ENCODE data around the gene KRCC1.

KRCC1 gene

GRCh38 chr2:88059979-88060906 is 4.7 kb upstream of the KRCC1 start:
- Histone ChIP-seq H3K9me3 (ENCODE audit: low read depth, low read length) (no peaks in the 10 kb centered on the region), H3K9ac (ENCODE audit: insufficient read length) (no peak overlapping the region), H3K27ac (no peak overlapping the region), H3K36me3 (ENCODE audit: insufficient read depth, low read length) (no peaks in the 10 kb centered on the region), H3K4me3 (no peak overlapping the region)
- no peak for DNase-seq (ENCODE audit: low read depth, low spot score)
- TF ChIP-seq EZH2 (IDR thresholded peaks at IDR 0.05) (no peak), POLR2AphosphoS5 (IDR thresholded peaks at IDR 0.05; ENCODE audit: borderline replicate concordance, low read depth, low read length) (no peak), FOXP2 (optimal IDR thresholded peaks at IDR 0.05; ENCODE audit: control extremely low read depth, extremely low read length, insufficient read depth) (no peak)

GRCh38 chr2:88058191-88058590 is 2.6 kb upstream of the KRCC1 start:
- TF ChIP-seq EZH2 (IDR thresholded peaks at IDR 0.05): no peak
- no peak for TF ChIP-seq FOXP2 (optimal IDR thresholded peaks at IDR 0.05; ENCODE audit: control extremely low read depth, extremely low read length, insufficient read depth)
- no peak for TF ChIP-seq POLR2AphosphoS5 (IDR thresholded peaks at IDR 0.05; ENCODE audit: borderline replicate concordance, low read depth, low read length)
- DNase-seq (ENCODE audit: low read depth, low spot score): no peak
- Histone ChIP-seq H3K9me3 (ENCODE audit: low read depth, low read length) (no peaks in the 10 kb centered on the region), H3K4me3 (no peak overlapping the region), H3K9ac (ENCODE audit: insufficient read length) (no peak overlapping the region), H3K27ac (no peak overlapping the region), H3K36me3 (ENCODE audit: insufficient read depth, low read length) (no peaks in the 10 kb centered on the region)

DNA sequence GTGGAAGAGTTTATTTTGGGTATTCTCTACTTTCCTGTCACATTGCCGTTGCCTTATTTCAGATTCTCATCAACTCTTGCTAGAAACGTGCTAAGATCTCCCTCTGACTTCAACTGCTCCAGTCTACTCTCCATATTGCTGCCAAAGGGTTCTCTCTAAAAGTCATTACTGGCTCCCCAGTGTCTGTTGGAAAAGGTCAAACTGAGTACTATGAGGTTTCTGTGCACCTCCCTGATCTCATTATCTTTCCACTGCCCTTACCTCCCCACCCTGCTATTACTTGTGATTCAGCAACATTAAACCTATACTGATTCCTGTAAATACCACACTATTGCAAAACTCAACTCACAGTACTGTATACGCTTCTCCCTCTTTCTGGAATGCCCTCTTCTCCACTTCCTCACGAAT is 1.9 kb upstream of the KRCC1 start:
- H3K4me3 ChIP-seq: no peak overlapping the region
- H3K9ac ChIP-seq (ENCODE audit: insufficient read length): no peak overlapping the region
- no peak overlapping the region for H3K27ac ChIP-seq
- H3K9me3 ChIP-seq (ENCODE audit: low read depth, low read length): no peaks in the 10 kb centered on the region
- no peaks in the 10 kb centered on the region for H3K36me3 ChIP-seq (ENCODE audit: insufficient read depth, low read length)
- no peak for TF ChIP-seq POLR2AphosphoS5 (IDR thresholded peaks at IDR 0.05; ENCODE audit: borderline replicate concordance, low read depth, low read length)
- TF ChIP-seq FOXP2 (optimal IDR thresholded peaks at IDR 0.05; ENCODE audit: control extremely low read depth, extremely low read length, insufficient read depth): no peak
- no peak for TF ChIP-seq EZH2 (IDR thresholded peaks at IDR 0.05)
- DNase-seq (ENCODE audit: low read depth, low spot score): no peak

DNA sequence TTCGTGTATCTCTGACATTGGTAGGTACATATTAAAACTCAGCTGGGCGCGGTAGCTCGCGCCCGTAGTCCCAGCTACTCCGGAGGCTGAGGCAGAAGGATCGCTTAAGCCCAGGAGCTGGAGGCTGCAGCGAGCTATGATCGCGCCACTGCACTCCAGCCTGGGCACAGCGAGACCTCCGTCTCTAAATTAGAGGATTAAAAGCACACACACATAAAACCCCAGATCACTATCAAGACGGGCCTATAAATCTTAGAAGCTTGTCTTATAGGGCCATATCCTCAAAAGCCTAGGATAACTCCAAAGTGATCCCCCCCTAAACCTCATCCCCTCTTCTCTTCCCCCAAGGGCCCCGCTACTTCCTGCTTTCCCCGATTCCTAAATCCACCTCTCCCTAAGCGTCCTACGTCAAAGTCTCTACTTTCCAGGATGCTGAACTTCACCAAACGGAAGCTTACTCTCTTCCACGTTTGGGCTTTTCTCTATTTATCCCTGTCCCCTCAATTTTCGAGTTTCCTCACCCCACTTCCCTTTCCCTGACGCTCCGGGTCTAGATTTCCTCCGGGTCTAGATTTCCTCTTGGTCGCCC is 707 bp downstream of the KRCC1 start:
- peak overlapping the region; percentile 94 for H3K9ac ChIP-seq (ENCODE audit: insufficient read length)
- no peak for DNase-seq (ENCODE audit: low read depth, low spot score)
- no peak for TF ChIP-seq POLR2AphosphoS5 (IDR thresholded peaks at IDR 0.05; ENCODE audit: borderline replicate concordance, low read depth, low read length)
- TF ChIP-seq EZH2 (IDR thresholded peaks at IDR 0.05): no peak
- no peak for TF ChIP-seq FOXP2 (optimal IDR thresholded peaks at IDR 0.05; ENCODE audit: control extremely low read depth, extremely low read length, insufficient read depth)
- peak overlapping the region; percentile 90 for H3K4me3 ChIP-seq
- no peaks in the 10 kb centered on the region for H3K36me3 ChIP-seq (ENCODE audit: insufficient read depth, low read length)
- peak overlapping the region; percentile 77; the same call in 1 of the 2 replicates for H3K27ac ChIP-seq
- H3K9me3 ChIP-seq (ENCODE audit: low read depth, low read length): no peaks in the 10 kb centered on the region

- Histone ChIP-seq H3K9me3 (ENCODE audit: low read depth, low read length) (no peaks in the 10 kb centered on the region), H3K9ac (ENCODE audit: insufficient read length) (peak overlapping the region; percentile 94), H3K4me3 (peak overlapping the region; percentile 90), H3K36me3 (ENCODE audit: insufficient read depth, low read length) (no peaks in the 10 kb centered on the region), H3K27ac (peak overlapping the region; percentile 83)
- DNase-seq (ENCODE audit: low read depth, low spot score): no peak
- TF ChIP-seq FOXP2 (optimal IDR thresholded peaks at IDR 0.05; ENCODE audit: control extremely low read depth, extremely low read length, insufficient read depth) (no peak), EZH2 (IDR thresholded peaks at IDR 0.05) (no peak), POLR2AphosphoS5 (IDR thresholded peaks at IDR 0.05; ENCODE audit: borderline replicate concordance, low read depth, low read length) (no peak)
These were observed 1.4 kb downstream of the KRCC1 start for GRCh38 chr2:88053934-88054781.

DNA sequence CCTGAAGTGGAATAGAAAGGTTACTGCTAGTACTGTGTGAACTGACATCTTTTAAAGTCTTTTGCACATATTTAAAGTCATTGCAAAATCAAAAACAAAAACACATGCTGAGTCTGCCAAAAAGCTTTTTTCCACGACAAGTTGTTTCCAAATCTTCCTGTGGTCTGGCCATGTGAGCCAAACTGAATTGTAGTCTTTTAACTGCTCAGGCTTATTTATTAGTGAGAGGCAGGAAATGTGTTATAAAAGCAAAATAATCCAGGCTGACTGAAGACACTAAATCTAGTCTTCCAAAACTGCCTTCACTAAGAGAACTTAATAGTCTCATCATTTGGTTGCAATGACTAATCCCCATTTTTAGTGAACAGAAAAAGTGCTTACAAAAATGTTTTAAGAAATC is 2.3 kb downstream of the KRCC1 start:
- peak overlapping the region; percentile 90 for H3K4me3 ChIP-seq
- peak overlapping the region; percentile 32 for H3K9ac ChIP-seq (ENCODE audit: insufficient read length)
- TF ChIP-seq FOXP2 (optimal IDR thresholded peaks at IDR 0.05; ENCODE audit: control extremely low read depth, extremely low read length, insufficient read depth) (no peak), EZH2 (IDR thresholded peaks at IDR 0.05) (no peak), POLR2AphosphoS5 (IDR thresholded peaks at IDR 0.05; ENCODE audit: borderline replicate concordance, low read depth, low read length) (no peak)

GRCh38 chr2:88051792-88052191 is 3.8 kb downstream of the KRCC1 start:
- no peak overlapping the region for H3K27ac ChIP-seq
- no peaks in the 10 kb centered on the region for H3K36me3 ChIP-seq (ENCODE audit: insufficient read depth, low read length)
- DNase-seq (ENCODE audit: low read depth, low spot score): no peak
- H3K9me3 ChIP-seq (ENCODE audit: low read depth, low read length): no peaks in the 10 kb centered on the region
- H3K9ac ChIP-seq (ENCODE audit: insufficient read length): no peak overlapping the region
- TF ChIP-seq POLR2AphosphoS5 (IDR thresholded peaks at IDR 0.05; ENCODE audit: borderline replicate concordance, low read depth, low read length): peak; percentile 35; the same call in 1 of the 2 replicates
- TF ChIP-seq EZH2 (IDR thresholded peaks at IDR 0.05): no peak
- H3K4me3 ChIP-seq: no peak overlapping the region

More for the DNA sequence above, 2.3 kb downstream of the KRCC1 start:
- Histone ChIP-seq H3K36me3 (ENCODE audit: insufficient read depth, low read length) (no peaks in the 10 kb centered on the region), H3K9me3 (ENCODE audit: low read depth, low read length) (no peaks in the 10 kb centered on the region), H3K27ac (peak overlapping the region; percentile 83)
- peak; percentile 81 for DNase-seq (ENCODE audit: low read depth, low spot score)

DNA sequence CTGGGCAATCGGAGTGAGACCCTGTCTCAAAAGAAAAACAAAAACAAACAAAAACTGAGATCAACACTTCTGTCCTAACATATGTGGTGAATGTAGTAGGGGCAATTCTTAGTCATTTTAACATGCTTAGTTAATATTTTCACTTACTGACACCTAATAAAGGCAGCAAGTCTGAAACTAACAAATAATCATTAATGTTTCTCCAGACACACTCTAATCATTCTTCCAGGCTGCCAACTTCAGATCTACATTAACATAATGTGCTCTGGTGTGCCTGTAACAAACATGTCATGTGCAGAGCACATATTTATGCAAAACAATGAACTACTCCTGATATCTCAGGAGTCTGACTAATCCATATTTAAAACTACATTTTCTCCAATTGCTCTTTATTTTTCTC is 6.0 kb downstream of the KRCC1 start:
- no peaks in the 10 kb centered on the region for H3K9me3 ChIP-seq (ENCODE audit: low read depth, low read length)
- H3K9ac ChIP-seq (ENCODE audit: insufficient read length): no peak overlapping the region
- no peak for DNase-seq (ENCODE audit: low read depth, low spot score)
- TF ChIP-seq EZH2 (IDR thresholded peaks at IDR 0.05) (no peak), FOXP2 (optimal IDR thresholded peaks at IDR 0.05; ENCODE audit: control extremely low read depth, extremely low read length, insufficient read depth) (no peak), POLR2AphosphoS5 (IDR thresholded peaks at IDR 0.05; ENCODE audit: borderline replicate concordance, low read depth, low read length) (no peak)
- H3K36me3 ChIP-seq (ENCODE audit: insufficient read depth, low read length): no peaks in the 10 kb centered on the region
- H3K4me3 ChIP-seq: no peak overlapping the region
- no peak overlapping the region for H3K27ac ChIP-seq

Data from SK-N-MC (cell line).